Measurements from ENCODE around the gene AKAP6.

Gene AKAP6

GRCh38 chr14:32422440-32422839, 93.3 kb downstream of the AKAP6 start:
- no peak for TF ChIP-seq CTCF (IDR thresholded peaks at IDR 0.05; ENCODE audit: low read depth, low read length, missing control alignments)
- no peak for DNase-seq
- H3K36me3 ChIP-seq (replicated peaks): no peaks in the 10 kb centered on the region
- no peaks in the 10 kb centered on the region for H3K27me3 ChIP-seq (replicated peaks)
- H3K4me3 ChIP-seq (ENCODE audit: low read depth, low read length): no peak overlapping the region
- in situ Hi-C loops (cut with HindIII; ENCODE audit: low pct_ligation_motif_present, low sequenced_read_pairs): no loop called here
- H3K27ac ChIP-seq: no peak overlapping the region

GRCh38 chr14:32426028-32426427, 96.9 kb downstream of the AKAP6 start:
- Histone ChIP-seq H3K27me3 (replicated peaks) (no peaks in the 10 kb centered on the region), H3K27ac (no peak overlapping the region), H3K36me3 (replicated peaks) (no peaks in the 10 kb centered on the region), H3K4me3 (ENCODE audit: low read depth, low read length) (no peak overlapping the region)
- no peak for TF ChIP-seq CTCF (IDR thresholded peaks at IDR 0.05; ENCODE audit: low read depth, low read length, missing control alignments)
- in situ Hi-C loops (cut with HindIII; ENCODE audit: low pct_ligation_motif_present, low sequenced_read_pairs): no loop called here
- no peak for DNase-seq

GRCh38 chr14:32426586-32427388, 97.7 kb downstream of the AKAP6 start:
- no peaks in the 10 kb centered on the region for H3K36me3 ChIP-seq (replicated peaks)
- no peak for DNase-seq
- no peak overlapping the region for H3K27ac ChIP-seq
- no peaks in the 10 kb centered on the region for H3K27me3 ChIP-seq (replicated peaks)
- in situ Hi-C loops (cut with HindIII; ENCODE audit: low pct_ligation_motif_present, low sequenced_read_pairs): no loop called here
- TF ChIP-seq CTCF (IDR thresholded peaks at IDR 0.05; ENCODE audit: low read depth, low read length, missing control alignments): no peak
- no peak overlapping the region for H3K4me3 ChIP-seq (ENCODE audit: low read depth, low read length)

GRCh38 chr14:32427726-32428528, 98.8 kb downstream of the AKAP6 start:
- no peak for DNase-seq
- in situ Hi-C loops (cut with HindIII; ENCODE audit: low pct_ligation_motif_present, low sequenced_read_pairs): no loop called here

GRCh38 chr14:32428875-32429274, 99.8 kb downstream of the AKAP6 start:
- no peaks in the 10 kb centered on the region for H3K27me3 ChIP-seq (replicated peaks)
- no peaks in the 10 kb centered on the region for H3K36me3 ChIP-seq (replicated peaks)
- no peak overlapping the region for H3K4me3 ChIP-seq (ENCODE audit: low read depth, low read length)
- no peak for TF ChIP-seq CTCF (IDR thresholded peaks at IDR 0.05; ENCODE audit: low read depth, low read length, missing control alignments)
- no peak for DNase-seq
- in situ Hi-C loops (cut with HindIII; ENCODE audit: low pct_ligation_motif_present, low sequenced_read_pairs): no loop called here
- H3K27ac ChIP-seq: no peak overlapping the region

More at GRCh38 chr14:32427726-32428528, 98.8 kb downstream of the AKAP6 start:
- Histone ChIP-seq H3K27ac (no peak overlapping the region), H3K27me3 (replicated peaks) (no peaks in the 10 kb centered on the region), H3K4me3 (ENCODE audit: low read depth, low read length) (no peak overlapping the region), H3K36me3 (replicated peaks) (no peaks in the 10 kb centered on the region)
- TF ChIP-seq CTCF (IDR thresholded peaks at IDR 0.05; ENCODE audit: low read depth, low read length, missing control alignments): no peak
